HG03342 (cell line): ENCODE results near the gene FRAS1.
A peak's percentile ranks its signal among the peaks of the same experiment; 100 is the strongest.

Source experiments
- ATAC-seq: cut with Tn5 transposase; IDR thresholded peaks from one replicate; pipeline ENCODE4 v1.9.1; 2021; ENCODE audit warnings: mild to moderate bottlenecking, moderate library complexity; ENCODE audit not compliant: unreplicated experiment

FRAS1 gene

GRCh38 chr4:78566834-78567499 is 509.8 kb downstream of the FRAS1 start:
- peak; percentile 63 for ATAC-seq

DNA sequence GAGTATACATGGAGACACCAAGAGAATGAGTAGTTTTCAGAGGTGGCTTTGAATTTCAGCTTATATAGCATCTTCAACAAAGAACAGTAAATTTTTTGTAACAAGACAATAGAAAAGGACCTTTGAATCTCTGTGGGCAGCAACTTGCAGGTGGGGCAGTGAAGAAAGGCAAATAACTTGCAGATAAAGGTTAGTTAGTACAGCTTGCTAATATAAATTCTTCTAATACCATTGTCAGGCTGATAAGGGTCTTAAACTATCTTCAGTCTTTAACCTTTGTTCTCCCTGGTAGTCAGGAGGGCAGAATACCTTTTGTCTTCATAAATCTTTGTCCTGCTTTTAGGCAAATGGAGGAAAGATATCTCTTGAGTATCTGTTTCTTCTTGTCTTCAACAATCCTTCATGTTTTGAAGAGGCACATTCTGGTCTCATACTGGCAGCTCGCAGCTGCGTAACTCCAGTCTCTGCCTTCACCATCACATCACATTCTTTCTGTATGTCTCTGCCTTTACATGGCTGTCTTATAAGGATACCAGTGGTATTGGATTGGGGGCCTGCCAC is 510.5 kb downstream of the FRAS1 start:
- peak; percentile 3 for ATAC-seq

DNA sequence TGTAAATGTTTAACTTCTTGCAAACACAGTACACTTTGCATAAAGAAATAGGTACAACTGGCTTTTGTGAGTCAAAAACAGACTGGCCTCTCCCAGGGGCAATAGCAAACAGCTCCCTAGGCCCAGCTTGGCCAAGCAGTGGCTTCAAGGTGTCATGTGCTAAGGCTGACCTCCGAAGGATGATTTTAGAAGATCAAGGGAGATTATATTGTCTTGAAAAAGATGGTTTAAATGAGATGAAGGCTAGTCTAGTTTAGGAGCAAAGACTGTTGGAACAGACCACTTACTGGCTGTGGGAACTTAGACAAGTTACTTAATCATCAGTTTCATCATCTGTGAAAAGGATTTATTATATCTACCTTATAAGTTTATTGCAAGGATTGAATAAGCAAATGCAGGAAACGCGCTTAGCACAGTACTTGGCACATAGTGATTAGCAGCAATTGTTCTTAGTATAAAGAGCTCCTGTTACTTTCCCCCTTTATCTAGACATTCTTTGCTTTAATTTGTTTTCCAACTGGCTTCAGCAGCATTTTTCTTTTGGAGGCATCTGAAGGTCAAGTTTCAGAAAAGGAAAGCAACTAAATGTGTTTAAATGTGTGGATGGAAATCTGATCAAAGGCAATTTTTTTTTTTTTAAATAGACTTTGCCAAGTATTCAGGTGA is 511.6 kb downstream of the FRAS1 start:
- ATAC-seq, result peak; percentile 69

DNA sequence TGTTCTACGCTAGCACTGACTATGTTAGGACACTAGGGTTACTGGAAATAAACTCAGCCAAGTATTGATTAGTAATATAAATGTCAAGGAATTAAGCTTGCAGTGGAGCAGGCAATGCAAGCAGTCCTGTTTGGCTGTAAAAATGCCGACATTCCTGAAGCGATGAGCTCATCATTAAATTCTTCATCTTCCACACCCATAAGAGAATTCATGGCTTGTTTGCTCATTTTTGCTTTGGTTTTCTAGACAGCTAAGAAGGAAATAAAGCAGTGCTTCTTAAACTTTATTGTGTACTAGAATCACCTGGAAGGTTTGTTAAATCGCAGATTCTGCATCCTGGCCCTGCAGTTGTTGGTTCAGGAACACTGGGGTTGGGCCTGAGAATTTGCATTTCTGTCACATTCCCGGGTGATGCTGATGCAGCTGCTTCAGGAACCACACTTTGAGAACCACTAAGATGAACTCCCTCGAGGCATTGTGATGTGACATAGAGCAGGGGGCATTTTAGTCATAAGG is 512.2 kb downstream of the FRAS1 start:
- ATAC-seq, result no peak

DNA sequence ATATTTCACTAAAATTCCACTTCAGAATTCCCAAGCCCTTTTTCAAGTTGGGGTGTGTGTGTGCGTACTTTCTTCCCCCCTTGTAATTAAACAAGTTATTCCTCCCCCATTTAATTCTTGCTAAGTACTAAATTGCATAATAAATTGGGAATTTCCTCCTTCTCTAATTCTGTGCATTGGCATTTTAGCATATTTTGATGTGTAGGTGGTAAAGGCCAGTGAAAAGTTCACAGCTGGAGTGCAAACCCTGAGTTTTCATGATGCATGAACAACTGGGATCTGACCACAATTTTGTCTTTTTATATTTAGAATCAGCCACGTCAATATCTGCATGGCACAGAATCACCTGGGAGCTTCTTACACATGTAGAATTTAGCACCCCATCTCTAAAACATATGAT is 513.0 kb downstream of the FRAS1 start:
- no peak for ATAC-seq

DNA sequence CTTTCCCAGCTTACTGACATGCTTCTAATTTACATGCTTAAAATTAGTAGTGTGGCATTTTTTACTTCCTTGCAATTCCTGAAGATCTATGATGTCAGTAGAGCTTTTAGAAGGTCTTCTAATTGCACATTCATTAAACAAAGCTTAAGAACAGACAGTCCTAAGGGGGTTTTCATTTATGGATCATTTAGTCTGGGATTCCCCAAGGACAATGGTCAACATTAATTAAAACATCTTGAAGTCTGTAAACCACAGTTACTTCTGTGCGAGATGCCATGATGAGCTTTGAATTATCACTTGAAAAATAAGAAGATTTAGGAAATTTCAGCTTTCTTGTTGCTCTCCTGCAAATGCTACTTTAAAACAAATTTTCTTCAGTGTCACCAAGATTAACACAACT is 514.7 kb downstream of the FRAS1 start:
- ATAC-seq, result no peak

DNA sequence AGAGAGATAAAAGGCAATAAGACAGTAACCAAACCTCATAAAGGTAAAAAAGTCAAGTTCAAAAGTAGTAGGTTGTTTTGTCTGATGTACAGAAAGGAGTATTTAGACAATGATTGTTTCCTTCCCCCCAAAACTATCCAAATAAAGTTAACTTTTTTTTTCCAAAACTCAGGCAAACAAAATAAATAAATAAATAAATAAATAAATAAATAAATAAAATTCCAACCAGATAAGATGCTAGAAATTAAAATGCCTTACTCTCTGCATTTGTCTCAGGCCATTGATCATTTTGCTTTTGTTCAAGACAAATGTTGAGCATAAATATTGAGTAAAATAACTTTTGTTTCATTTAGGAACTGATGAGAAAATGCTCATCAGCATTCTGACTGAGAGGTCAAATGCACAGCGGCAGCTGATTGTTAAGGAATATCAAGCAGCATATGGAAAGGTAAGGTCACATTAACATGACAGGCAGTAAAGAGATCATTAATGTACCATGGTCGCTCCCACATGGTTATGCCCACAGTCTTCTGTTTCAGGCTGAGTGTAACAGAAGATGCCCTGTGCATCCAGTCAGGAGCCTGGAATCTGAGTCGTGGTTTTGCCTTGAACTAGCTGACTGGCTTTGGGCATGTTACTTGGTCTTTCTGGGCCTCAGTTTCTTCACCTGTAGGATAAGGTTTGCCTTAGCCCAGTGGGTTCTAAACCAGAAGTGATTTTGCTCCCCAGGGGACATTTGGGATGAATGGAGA is 521.7 kb downstream of the FRAS1 start:
- ATAC-seq, result no peak

DNA sequence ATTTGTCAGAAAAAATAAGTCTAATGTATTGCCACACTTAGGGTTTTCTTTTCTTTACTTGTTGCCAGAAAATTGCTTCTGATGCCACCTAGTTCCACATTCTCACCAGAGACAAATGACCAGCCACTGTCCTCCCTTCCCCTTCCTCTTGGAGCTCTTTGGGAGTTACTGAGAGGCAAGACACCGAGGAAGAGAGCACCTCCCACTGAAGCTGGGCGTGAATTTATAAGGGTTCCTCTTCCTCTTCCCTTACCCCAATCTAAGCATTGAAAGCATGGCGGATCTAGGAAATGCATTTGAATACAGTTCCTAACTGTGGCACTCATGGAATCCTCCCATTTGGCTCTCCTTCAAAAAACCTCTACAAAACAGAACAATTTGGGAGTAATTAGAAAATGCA is 524.5 kb downstream of the FRAS1 start:
- ATAC-seq, result no peak

DNA sequence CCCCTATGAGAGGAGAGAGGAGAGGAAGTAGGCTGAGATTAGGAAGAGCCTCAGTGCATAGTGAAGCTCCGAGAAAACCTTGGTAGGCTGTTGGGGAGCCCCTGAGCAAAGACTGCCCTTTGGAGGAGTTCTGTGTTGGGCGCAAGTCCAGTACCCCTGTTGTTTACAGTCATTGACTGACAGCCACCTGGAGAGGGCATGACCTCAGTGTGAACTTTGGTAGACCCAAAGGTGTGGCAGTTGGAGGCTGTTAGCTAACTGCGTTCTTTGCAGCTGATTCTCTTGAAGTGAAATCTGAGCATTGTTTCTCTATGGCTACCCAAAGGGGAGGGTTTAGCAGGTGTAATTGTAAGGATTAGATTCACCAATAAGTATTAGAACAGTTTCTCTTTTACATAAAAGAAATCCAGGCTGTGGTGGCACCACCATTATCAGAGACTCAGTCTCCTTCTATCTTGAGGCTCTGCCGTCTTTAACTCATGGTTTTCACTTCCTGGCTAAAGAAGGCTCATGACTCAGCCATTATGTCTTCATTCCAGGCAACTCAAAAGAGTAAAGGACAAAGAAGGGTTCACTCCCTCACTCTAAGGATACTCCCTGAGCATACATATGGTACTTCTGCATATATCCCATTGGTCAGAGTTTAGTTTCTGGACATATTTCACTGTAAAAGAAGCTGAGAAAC is 527.9 kb downstream of the FRAS1 start:
- no peak for ATAC-seq

- ATAC-seq, result no peak
Measured at GRCh38 chr4:78585633-78586032, 528.5 kb downstream of the FRAS1 start.

DNA sequence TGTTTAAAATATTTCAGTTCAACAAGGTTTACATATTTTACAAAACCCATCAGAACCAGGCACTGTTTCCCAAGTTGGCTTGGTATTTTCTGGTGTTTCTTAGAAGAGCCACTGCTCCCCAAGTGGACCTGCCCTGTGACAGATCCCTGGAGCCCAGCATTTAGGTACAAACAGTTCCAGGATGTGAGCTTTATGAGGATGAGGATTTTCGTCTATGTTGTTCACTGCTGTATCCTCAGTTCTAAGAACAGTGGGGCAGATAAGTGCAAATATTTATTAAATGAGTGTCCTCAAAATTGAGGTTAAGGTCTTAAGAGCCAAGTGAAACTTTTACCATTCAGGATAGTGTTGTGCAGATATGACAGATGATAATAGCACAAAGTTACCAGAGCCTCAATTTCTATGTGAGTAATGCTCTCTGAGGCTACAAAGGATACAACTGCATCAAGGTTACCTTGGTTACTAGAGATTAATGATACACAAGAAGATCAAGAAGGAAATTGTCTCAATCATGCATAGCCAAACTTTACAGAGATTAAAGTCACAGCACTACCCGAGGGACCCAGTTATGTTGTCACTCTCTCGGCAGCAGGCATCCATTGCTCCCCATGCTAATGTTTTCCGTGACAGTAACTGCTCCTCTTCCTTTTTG is 531.9 kb downstream of the FRAS1 start:
- ATAC-seq, result no peak

DNA sequence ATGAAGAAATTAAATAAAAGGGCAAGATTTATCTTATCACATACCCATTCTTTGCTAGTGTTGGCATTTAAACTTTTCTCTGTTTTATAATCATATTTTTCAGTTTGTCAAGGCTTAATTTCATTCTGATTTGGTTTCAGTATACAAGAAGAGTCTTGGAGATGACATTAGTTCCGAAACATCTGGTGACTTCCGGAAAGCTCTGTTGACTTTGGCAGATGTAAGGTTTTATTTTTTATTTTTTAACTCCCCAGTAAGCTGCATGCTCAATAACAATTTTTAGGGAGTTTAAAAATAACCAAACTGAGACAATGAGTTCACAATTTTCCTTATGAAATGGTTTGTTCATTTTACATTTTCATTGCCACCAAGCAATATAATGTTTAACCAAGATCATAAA is 534.3 kb downstream of the FRAS1 start:
- no peak for ATAC-seq

- ATAC-seq, result no peak
Measured at GRCh38 chr4:78592088-78592783, 535.1 kb downstream of the FRAS1 start.
